ENCODE data around the gene GZF1. TPM values are rescaled to one million over a fixed set of nuclear protein-coding genes. Genes with fewer than 3 reads are reported as not detected.

GZF1 gene
- polyA plus RNA-seq, 1 of the 3 experiments (the other 2 are of a cell fraction), result 20.6 TPM

GRCh38 chr20:23334111-23334510, 27.9 kb upstream of the GZF1 start:
- POLR2A ChIA-PET, result no interaction called here
- no peak overlapping the region for H3K9ac ChIP-seq
- no peak overlapping the region for H3K27ac ChIP-seq (ENCODE audit: low read depth in 2 of 2, low read length in 1 of 2)
- no peak overlapping the region for H2AFZ ChIP-seq (ENCODE audit: low read depth)
- WGBS (ENCODE audit: low lambda C conversion rate), result 3% methylated on average over 3 of the region's 3 CpGs
- no peaks in the 10 kb centered on the region for H3K9me3 ChIP-seq
- no peaks in the 10 kb centered on the region for H3K9me2 ChIP-seq
- no peaks in the 10 kb centered on the region; a peak in 1 of 4 replicates for H3K4me1 ChIP-seq (ENCODE audit: control insufficient read depth in 1 of 2, insufficient read depth in 2 of 2, low read depth in 1 of 2, low read length in 1 of 2)
- no peaks in the 10 kb centered on the region for H3F3A ChIP-seq (replicated peaks; ENCODE audit: insufficient read depth)
- TF ChIP-seq RFX5 (IDR thresholded peaks at IDR 0.05; ENCODE audit: low read length), result no peak
- no peak for TF ChIP-seq TCF12 (IDR thresholded peaks at IDR 0.05)
- no peak for TF ChIP-seq TEAD4 (IDR thresholded peaks at IDR 0.05; ENCODE audit: borderline replicate concordance, insufficient read depth)
- no peak for DNase-seq
- CTCF ChIA-PET, result no interaction called here
- H3K4me3 ChIP-seq (ENCODE audit: low read depth in 2 of 2, low read length in 1 of 2), result no peak overlapping the region
- no peak overlapping the region for H3K4me2 ChIP-seq
- no peaks in the 10 kb centered on the region for H3K79me2 ChIP-seq (ENCODE audit: insufficient read depth)
- H3K36me3 ChIP-seq (replicated peaks in 1 of 2; ENCODE audit: control insufficient read depth in 1 of 2, insufficient read depth in 2 of 2, low read length in 1 of 2), result no peaks in the 10 kb centered on the region
- no peaks in the 10 kb centered on the region for H4K20me1 ChIP-seq (ENCODE audit: insufficient read depth)
- H3K27me3 ChIP-seq (ENCODE audit: insufficient read depth), result no peaks in the 10 kb centered on the region; the same call in 1 of the 2 replicates

GRCh38 chr20:23335521-23335920, 26.5 kb upstream of the GZF1 start:
- no peaks in the 10 kb centered on the region for H3K36me3 ChIP-seq (replicated peaks in 1 of 2; ENCODE audit: control insufficient read depth in 1 of 2, insufficient read depth in 2 of 2, low read length in 1 of 2)
- ChIA-PET POLR2A (no interaction called here), CTCF (interaction anchor here (1.3 kb wide), 1 partner anchor 15 kb away, joined by 6 read pairs; no protein-coding TSS in a partner anchor)
- no peaks in the 10 kb centered on the region; a peak in 1 of 4 replicates for H3K4me1 ChIP-seq (ENCODE audit: control insufficient read depth in 1 of 2, insufficient read depth in 2 of 2, low read depth in 1 of 2, low read length in 1 of 2)
- H4K20me1 ChIP-seq (ENCODE audit: insufficient read depth), result no peaks in the 10 kb centered on the region
- no peak overlapping the region for H2AFZ ChIP-seq (ENCODE audit: low read depth)
- H3K4me2 ChIP-seq, result no peak overlapping the region
- H3K9me3 ChIP-seq, result no peaks in the 10 kb centered on the region
- no peak for DNase-seq
- H3K9ac ChIP-seq, result no peak overlapping the region
- no peak for TF ChIP-seq USF1 (IDR thresholded peaks at IDR 0.05; ENCODE audit: borderline replicate concordance, low read depth)
- no peak for TF ChIP-seq RCOR1 (IDR thresholded peaks at IDR 0.05; ENCODE audit: low read length)
- no peak for TF ChIP-seq FOSL2 (IDR thresholded peaks at IDR 0.05; ENCODE audit: borderline replicate concordance, low read depth)
- no peaks in the 10 kb centered on the region for H3K27me3 ChIP-seq (ENCODE audit: insufficient read depth)
- no peaks in the 10 kb centered on the region for H3K79me2 ChIP-seq (ENCODE audit: insufficient read depth)
- WGBS (ENCODE audit: low lambda C conversion rate), result 52% methylated on average over 5 of the region's 5 CpGs
- no peak overlapping the region for H3K4me3 ChIP-seq (ENCODE audit: low read depth in 2 of 2, low read length in 1 of 2)
- H3K9me2 ChIP-seq, result no peaks in the 10 kb centered on the region
- H3F3A ChIP-seq (replicated peaks; ENCODE audit: insufficient read depth), result no peaks in the 10 kb centered on the region
- no peak overlapping the region for H3K27ac ChIP-seq (ENCODE audit: low read depth in 2 of 2, low read length in 1 of 2)

GRCh38 chr20:23336476-23336875, 25.5 kb upstream of the GZF1 start:
- Histone ChIP-seq H3K36me3 (replicated peaks in 1 of 2; ENCODE audit: control insufficient read depth in 1 of 2, insufficient read depth in 2 of 2, low read length in 1 of 2) (no peaks in the 10 kb centered on the region), H3K9me2 (no peaks in the 10 kb centered on the region), H3K79me2 (ENCODE audit: insufficient read depth) (no peaks in the 10 kb centered on the region), H3K4me2 (no peak overlapping the region), H3K9ac (no peak overlapping the region), H3K27ac (ENCODE audit: low read depth in 2 of 2, low read length in 1 of 2) (no peak overlapping the region), H3K27me3 (ENCODE audit: insufficient read depth) (peaks cover 10% of the 10 kb centered on the region; the same call in 1 of the 2 replicates), H3K4me1 (ENCODE audit: control insufficient read depth in 1 of 2, insufficient read depth in 2 of 2, low read depth in 1 of 2, low read length in 1 of 2) (no peaks in the 10 kb centered on the region; a peak in 1 of 4 replicates), H3K4me3 (ENCODE audit: low read depth in 2 of 2, low read length in 1 of 2) (no peak overlapping the region), H4K20me1 (ENCODE audit: insufficient read depth) (no peaks in the 10 kb centered on the region), H3F3A (replicated peaks; ENCODE audit: insufficient read depth) (no peaks in the 10 kb centered on the region), H2AFZ (ENCODE audit: low read depth) (no peak overlapping the region), H3K9me3 (no peaks in the 10 kb centered on the region)
- no peak for DNase-seq
- ChIA-PET POLR2A (no interaction called here), CTCF (interaction anchor here (1.3 kb wide), 1 partner anchor 16 kb away, joined by 6 read pairs; no protein-coding TSS in a partner anchor)
- 60% methylated on average over 5 of the region's 5 CpGs for WGBS (ENCODE audit: low lambda C conversion rate)
- no peak for TF ChIP-seq NRF1 (IDR thresholded peaks at IDR 0.05; ENCODE audit: low read depth, low read length)
- TF ChIP-seq GABPA (IDR thresholded peaks at IDR 0.05; ENCODE audit: low read depth), result no peak
- TF ChIP-seq USF1 (IDR thresholded peaks at IDR 0.05; ENCODE audit: borderline replicate concordance, low read depth), result no peak
- no peak for TF ChIP-seq JUND (IDR thresholded peaks at IDR 0.05)
- no peak for TF ChIP-seq RFX5 (IDR thresholded peaks at IDR 0.05; ENCODE audit: low read length)
- no peak for TF ChIP-seq CTCF (IDR thresholded peaks at IDR 0.05)
- TF ChIP-seq RCOR1 (IDR thresholded peaks at IDR 0.05; ENCODE audit: low read length), result no peak
- no peak for TF ChIP-seq USF2 (IDR thresholded peaks at IDR 0.05; ENCODE audit: borderline replicate concordance, low read depth, low read length)
- TF ChIP-seq TCF12 (IDR thresholded peaks at IDR 0.05), result no peak
- no peak for TF ChIP-seq POLR2AphosphoS5 (IDR thresholded peaks at IDR 0.05; ENCODE audit: low read depth, low read length)

Measured in SK-N-SH (cell line).